Parathyroid adenoma (tissue), 2 donors: ENCODE data around the gene ACBD7.

ENCODE experiments used
- H2AFZ ChIP-seq: fragments of 300-600 bp; sonication (generic); one replicate; pipeline ENCODE4 v1.7.0; 2017; ENCODE audit warnings: antibody characterized with exemption, mild to moderate bottlenecking
- H3K27ac ChIP-seq: fragments of 300-600 bp; sonication (generic); one replicate; pipeline ENCODE4 v1.7.0; 2017
- H3K27me3 ChIP-seq: fragments of 300-600 bp; sonication (generic); one replicate; pipeline ENCODE4 v1.7.0; 2017; ENCODE audit warnings: low read length; ENCODE audit not compliant: control insufficient read depth, insufficient read depth
- H3K36me3 ChIP-seq: fragments of 300-600 bp; sonication (generic); one replicate; pipeline ENCODE4 v1.7.0; 2017; ENCODE audit warnings: low read length; ENCODE audit not compliant: control insufficient read depth, insufficient read depth
- H3K4me1 ChIP-seq: fragments of 300-600 bp; sonication (generic); one replicate; pipeline ENCODE4 v1.7.0; 2017; ENCODE audit warnings: control low read depth
- H3K4me2 ChIP-seq: fragments of 300-600 bp; sonication (generic); one replicate; pipeline ENCODE4 v1.7.0; 2017; ENCODE audit warnings: low read length
- H3K4me3 ChIP-seq: fragments of 300-600 bp; sonication (generic); one replicate; pipeline ENCODE4 v1.7.0; 2017; ENCODE audit warnings: low read depth, low read length
- H3K79me2 ChIP-seq: fragments of 300-600 bp; sonication (generic); one replicate; pipeline ENCODE4 v1.7.0; 2017; ENCODE audit warnings: control low read depth
- H3K9ac ChIP-seq: fragments of 300-600 bp; sonication (generic); one replicate; pipeline ENCODE4 v1.7.0; 2017; ENCODE audit warnings: mild to moderate bottlenecking
- H3K9me3 ChIP-seq: fragments of 300-600 bp; sonication (generic); one replicate; pipeline ENCODE4 v1.7.0; 2017; ENCODE audit warnings: low read length; ENCODE audit not compliant: control insufficient read depth
- TF ChIP-seq, protein P1 (sequence below): fragments of 300-600 bp; sonication (generic); IDR thresholded peaks from one replicate; pipeline ENCODE4 v1.7.0; 2017; ENCODE audit warnings: antibody characterized with exemption, mild to moderate bottlenecking
- donor health status: primary hyperparathyroidism.

The ACBD7 gene

GRCh38 chr10:15131330-15131729, 42.8 kb upstream of the ACBD7 start:
- Histone ChIP-seq H3K4me3 (no peak overlapping the region), H3K9me3 (no peaks in the 10 kb centered on the region), H3K36me3 (no peaks in the 10 kb centered on the region), H3K27ac (no peak overlapping the region), H3K4me2 (no peak overlapping the region), H3K4me1 (no peaks in the 10 kb centered on the region), H2AFZ (no peak overlapping the region), H3K9ac (no peak overlapping the region), H3K79me2 (no peaks in the 10 kb centered on the region), H3K27me3 (no peaks in the 10 kb centered on the region)
- TF ChIP-seq, protein P1, sequence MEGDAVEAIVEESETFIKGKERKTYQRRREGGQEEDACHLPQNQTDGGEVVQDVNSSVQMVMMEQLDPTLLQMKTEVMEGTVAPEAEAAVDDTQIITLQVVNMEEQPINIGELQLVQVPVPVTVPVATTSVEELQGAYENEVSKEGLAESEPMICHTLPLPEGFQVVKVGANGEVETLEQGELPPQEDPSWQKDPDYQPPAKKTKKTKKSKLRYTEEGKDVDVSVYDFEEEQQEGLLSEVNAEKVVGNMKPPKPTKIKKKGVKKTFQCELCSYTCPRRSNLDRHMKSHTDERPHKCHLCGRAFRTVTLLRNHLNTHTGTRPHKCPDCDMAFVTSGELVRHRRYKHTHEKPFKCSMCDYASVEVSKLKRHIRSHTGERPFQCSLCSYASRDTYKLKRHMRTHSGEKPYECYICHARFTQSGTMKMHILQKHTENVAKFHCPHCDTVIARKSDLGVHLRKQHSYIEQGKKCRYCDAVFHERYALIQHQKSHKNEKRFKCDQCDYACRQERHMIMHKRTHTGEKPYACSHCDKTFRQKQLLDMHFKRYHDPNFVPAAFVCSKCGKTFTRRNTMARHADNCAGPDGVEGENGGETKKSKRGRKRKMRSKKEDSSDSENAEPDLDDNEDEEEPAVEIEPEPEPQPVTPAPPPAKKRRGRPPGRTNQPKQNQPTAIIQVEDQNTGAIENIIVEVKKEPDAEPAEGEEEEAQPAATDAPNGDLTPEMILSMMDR = no peak

- TF ChIP-seq, protein P1 = no peak
- H3K36me3 ChIP-seq = no peaks in the 10 kb centered on the region
- H3K9ac ChIP-seq = no peak overlapping the region
- no peak overlapping the region for H3K4me2 ChIP-seq
- no peak overlapping the region for H3K27ac ChIP-seq
- H3K4me3 ChIP-seq = no peak overlapping the region
- H3K27me3 ChIP-seq = no peaks in the 10 kb centered on the region
- H3K4me1 ChIP-seq = no peaks in the 10 kb centered on the region
- no peak overlapping the region for H2AFZ ChIP-seq
- H3K79me2 ChIP-seq = peaks cover 3% of the 10 kb centered on the region
- no peaks in the 10 kb centered on the region for H3K9me3 ChIP-seq
Observed at GRCh38 chr10:15124908-15125307, 36.3 kb upstream of the ACBD7 start.

- TF ChIP-seq, protein P1 = no peak
- Histone ChIP-seq H3K27me3 (no peaks in the 10 kb centered on the region), H3K4me2 (no peak overlapping the region), H3K9me3 (no peaks in the 10 kb centered on the region), H3K36me3 (no peaks in the 10 kb centered on the region), H3K79me2 (peaks cover 3% of the 10 kb centered on the region), H3K4me3 (no peak overlapping the region), H2AFZ (no peak overlapping the region), H3K27ac (no peak overlapping the region), H3K9ac (no peak overlapping the region), H3K4me1 (no peaks in the 10 kb centered on the region)
Observed at GRCh38 chr10:15124190-15124589, 35.6 kb upstream of the ACBD7 start.

GRCh38 chr10:15123749-15124184, 35.2 kb upstream of the ACBD7 start:
- Histone ChIP-seq H3K9me3 (no peaks in the 10 kb centered on the region), H3K27me3 (no peaks in the 10 kb centered on the region), H3K4me3 (no peak overlapping the region), H3K27ac (no peak overlapping the region), H3K4me2 (no peak overlapping the region), H3K4me1 (no peaks in the 10 kb centered on the region), H3K79me2 (peaks cover 3% of the 10 kb centered on the region), H2AFZ (no peak overlapping the region), H3K36me3 (no peaks in the 10 kb centered on the region), H3K9ac (no peak overlapping the region)
- TF ChIP-seq, protein P1 = no peak

DNA sequence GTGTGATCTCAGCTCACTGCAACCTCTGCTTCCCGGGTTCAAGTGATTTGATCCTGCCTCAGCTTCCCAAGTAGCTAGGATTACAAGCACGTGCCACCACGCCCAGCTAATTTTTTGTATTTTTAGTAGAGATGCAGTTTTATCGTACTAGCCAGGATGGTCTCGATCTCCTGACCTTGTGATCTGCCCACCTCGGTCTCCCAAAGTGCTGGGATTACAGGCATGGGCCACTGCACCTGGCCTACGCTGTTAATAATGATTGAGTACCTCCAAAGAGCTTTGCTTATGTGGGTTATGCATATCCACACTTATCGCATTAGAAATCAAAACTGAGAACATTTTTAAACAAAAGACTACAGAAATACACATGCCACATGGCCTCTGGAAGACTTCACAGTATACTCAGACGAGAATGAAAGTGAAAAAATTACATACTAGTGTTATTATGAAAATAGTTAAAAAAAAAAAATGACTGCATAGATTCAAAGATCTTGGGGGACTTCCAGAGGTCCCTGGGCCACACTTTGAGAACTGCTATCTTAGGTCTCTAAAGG, 34.0 kb upstream of the ACBD7 start:
- Histone ChIP-seq H3K27ac (no peak overlapping the region), H3K36me3 (no peaks in the 10 kb centered on the region), H3K27me3 (no peaks in the 10 kb centered on the region), H3K4me1 (no peaks in the 10 kb centered on the region), H3K9me3 (no peaks in the 10 kb centered on the region), H3K79me2 (peaks cover 3% of the 10 kb centered on the region), H2AFZ (no peak overlapping the region), H3K4me2 (no peak overlapping the region), H3K4me3 (no peak overlapping the region), H3K9ac (no peak overlapping the region)
- TF ChIP-seq, protein P1 = no peak
